ENCODE data around the gene RINL.
"Not testable (repeated sequence)": the region's sequence is repeated elsewhere in the genome, so short reads cannot be mapped to it uniquely, and the experiment has no call there.

- TF ChIP-seq, protein P1, sequence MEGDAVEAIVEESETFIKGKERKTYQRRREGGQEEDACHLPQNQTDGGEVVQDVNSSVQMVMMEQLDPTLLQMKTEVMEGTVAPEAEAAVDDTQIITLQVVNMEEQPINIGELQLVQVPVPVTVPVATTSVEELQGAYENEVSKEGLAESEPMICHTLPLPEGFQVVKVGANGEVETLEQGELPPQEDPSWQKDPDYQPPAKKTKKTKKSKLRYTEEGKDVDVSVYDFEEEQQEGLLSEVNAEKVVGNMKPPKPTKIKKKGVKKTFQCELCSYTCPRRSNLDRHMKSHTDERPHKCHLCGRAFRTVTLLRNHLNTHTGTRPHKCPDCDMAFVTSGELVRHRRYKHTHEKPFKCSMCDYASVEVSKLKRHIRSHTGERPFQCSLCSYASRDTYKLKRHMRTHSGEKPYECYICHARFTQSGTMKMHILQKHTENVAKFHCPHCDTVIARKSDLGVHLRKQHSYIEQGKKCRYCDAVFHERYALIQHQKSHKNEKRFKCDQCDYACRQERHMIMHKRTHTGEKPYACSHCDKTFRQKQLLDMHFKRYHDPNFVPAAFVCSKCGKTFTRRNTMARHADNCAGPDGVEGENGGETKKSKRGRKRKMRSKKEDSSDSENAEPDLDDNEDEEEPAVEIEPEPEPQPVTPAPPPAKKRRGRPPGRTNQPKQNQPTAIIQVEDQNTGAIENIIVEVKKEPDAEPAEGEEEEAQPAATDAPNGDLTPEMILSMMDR (optimal IDR thresholded peaks at IDR 0.05 in 1 of 3, IDR thresholded peaks at IDR 0.05 in 1 of 3, conservative IDR thresholded peaks at IDR 0.05 in 1 of 3; ENCODE audit: extremely low read depth in 1 of 3, insufficient read depth in 2 of 3, low read length in 3 of 3): not testable (repeated sequence)
- not testable (repeated sequence) for TF ChIP-seq EZH2 (IDR thresholded peaks at IDR 0.05; ENCODE audit: low read length)
These were observed 23.1 kb downstream of the RINL start for GRCh38 chr19:38854961-38855360.
